ENCODE measurements around the gene SREBF1. TPM values are rescaled to one million over a fixed set of nuclear protein-coding genes. Genes with fewer than 3 reads are reported as not detected.

The SREBF1 gene
- total and polyA plus RNA-seq, 2 experiments from 2014 or later: 39.6 to 85.3 TPM

DNA sequence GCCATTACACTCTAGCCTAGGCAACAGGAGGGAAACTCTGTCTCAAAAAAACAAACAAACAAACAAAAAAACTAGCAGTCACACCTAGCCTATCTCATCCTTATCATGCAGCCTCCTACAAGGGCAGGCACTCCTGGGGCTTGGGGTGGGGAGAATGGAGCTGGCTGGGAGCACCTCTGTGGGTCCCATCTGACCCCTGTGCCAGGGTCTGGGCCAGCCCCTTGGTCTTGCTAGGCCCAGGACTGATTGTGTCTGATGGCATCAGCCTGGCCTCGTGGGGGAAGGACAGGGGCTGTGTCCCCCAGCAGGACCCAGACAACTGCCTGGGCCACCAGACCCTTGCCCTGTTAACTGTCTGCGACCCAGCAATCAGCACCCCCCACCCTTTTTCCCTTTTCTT lies 49.8 kb downstream of the SREBF1 start:
- DNase-seq (ENCODE audit: low spot score) (no peak), ATAC-seq (no peak)
- Mint-ChIP-seq H3K9me3 (no peaks in the 10 kb centered on the region), H3K4me1 (peaks cover 58% of the 10 kb centered on the region), H3K27me3 (ENCODE audit: insufficient read depth, low read depth, poor library complexity) (peaks cover 45% of the 10 kb centered on the region), H3K4me3 (no peak overlapping the region), H3K36me3 (ENCODE audit: low read depth) (no peaks in the 10 kb centered on the region), H3K27ac (no peak overlapping the region)
- Histone ChIP-seq H3K27me3 (ENCODE audit: insufficient read depth) (peaks cover 49% of the 10 kb centered on the region), H3K9me2 (ENCODE audit: insufficient read depth) (no peaks in the 10 kb centered on the region), H3F3A (replicated peaks; ENCODE audit: low read depth) (0 out of 2 replicates have a peak, but pooled peaks cover 15% of the 10 kb centered on the region), H3K27ac (ENCODE audit: low read depth) (no peak overlapping the region), H4K20me1 (replicated peaks; ENCODE audit: insufficient read depth) (no peaks in the 10 kb centered on the region), H3K36me3 (ENCODE audit: insufficient read depth) (no peaks in the 10 kb centered on the region), H3K4me1 (ENCODE audit: insufficient read depth) (peaks cover 30% of the 10 kb centered on the region), H3K4me3 (no peak overlapping the region), H3K79me2 (replicated peaks; ENCODE audit: insufficient read depth) (no peaks in the 10 kb centered on the region), H3K4me2 (no peak overlapping the region), H2AFZ (no peak overlapping the region)
- TF ChIP-seq ZNF331 (CRISPR knock-in tag; IDR thresholded peaks at IDR 0.05; ENCODE audit: low read depth) (no peak), ETS1 (IDR thresholded peaks at IDR 0.05) (no peak), ZNF114 (CRISPR knock-in tag; IDR thresholded peaks at IDR 0.05) (no peak)
- TF ChIP-seq, protein P1, sequence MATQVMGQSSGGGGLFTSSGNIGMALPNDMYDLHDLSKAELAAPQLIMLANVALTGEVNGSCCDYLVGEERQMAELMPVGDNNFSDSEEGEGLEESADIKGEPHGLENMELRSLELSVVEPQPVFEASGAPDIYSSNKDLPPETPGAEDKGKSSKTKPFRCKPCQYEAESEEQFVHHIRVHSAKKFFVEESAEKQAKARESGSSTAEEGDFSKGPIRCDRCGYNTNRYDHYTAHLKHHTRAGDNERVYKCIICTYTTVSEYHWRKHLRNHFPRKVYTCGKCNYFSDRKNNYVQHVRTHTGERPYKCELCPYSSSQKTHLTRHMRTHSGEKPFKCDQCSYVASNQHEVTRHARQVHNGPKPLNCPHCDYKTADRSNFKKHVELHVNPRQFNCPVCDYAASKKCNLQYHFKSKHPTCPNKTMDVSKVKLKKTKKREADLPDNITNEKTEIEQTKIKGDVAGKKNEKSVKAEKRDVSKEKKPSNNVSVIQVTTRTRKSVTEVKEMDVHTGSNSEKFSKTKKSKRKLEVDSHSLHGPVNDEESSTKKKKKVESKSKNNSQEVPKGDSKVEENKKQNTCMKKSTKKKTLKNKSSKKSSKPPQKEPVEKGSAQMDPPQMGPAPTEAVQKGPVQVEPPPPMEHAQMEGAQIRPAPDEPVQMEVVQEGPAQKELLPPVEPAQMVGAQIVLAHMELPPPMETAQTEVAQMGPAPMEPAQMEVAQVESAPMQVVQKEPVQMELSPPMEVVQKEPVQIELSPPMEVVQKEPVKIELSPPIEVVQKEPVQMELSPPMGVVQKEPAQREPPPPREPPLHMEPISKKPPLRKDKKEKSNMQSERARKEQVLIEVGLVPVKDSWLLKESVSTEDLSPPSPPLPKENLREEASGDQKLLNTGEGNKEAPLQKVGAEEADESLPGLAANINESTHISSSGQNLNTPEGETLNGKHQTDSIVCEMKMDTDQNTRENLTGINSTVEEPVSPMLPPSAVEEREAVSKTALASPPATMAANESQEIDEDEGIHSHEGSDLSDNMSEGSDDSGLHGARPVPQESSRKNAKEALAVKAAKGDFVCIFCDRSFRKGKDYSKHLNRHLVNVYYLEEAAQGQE (IDR thresholded peaks at IDR 0.05; ENCODE audit: unreplicated experiment): no peak

DNA sequence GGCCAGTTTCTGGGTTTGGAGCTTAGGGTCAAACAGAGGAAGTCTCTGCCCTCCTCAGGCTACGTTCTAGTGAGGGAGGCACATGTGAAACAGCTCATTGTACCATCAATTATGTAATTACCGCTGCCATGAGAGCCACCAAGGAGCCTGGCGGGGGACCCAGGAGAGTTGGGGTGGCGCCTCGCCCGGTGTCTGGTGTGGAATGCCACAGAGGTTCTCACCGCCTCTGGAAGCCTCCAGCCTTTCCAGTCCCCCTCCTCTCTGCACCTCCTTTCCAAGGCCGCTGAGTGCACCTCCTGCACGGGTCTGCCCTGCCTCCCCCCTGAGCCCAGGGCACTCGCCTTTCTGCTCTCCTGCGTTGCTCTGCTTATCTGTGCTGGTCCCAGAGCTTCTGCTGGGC lies 51.4 kb downstream of the SREBF1 start:
- H3K79me2 ChIP-seq (replicated peaks; ENCODE audit: insufficient read depth): no peaks in the 10 kb centered on the region
- peaks cover 20% of the 10 kb centered on the region; the same call in 1 of the 2 replicates for H3F3A ChIP-seq (replicated peaks; ENCODE audit: low read depth)
- Mint-ChIP-seq H3K4me1 (peaks cover 52% of the 10 kb centered on the region), H3K27ac (no peak overlapping the region), H3K27me3 (ENCODE audit: insufficient read depth, low read depth, poor library complexity) (peaks cover 45% of the 10 kb centered on the region), H3K9me3 (no peaks in the 10 kb centered on the region), H3K36me3 (ENCODE audit: low read depth) (no peaks in the 10 kb centered on the region), H3K4me3 (peak overlapping the region; percentile 77; the same call in 1 of the 3 replicates)
- H3K36me3 ChIP-seq (ENCODE audit: insufficient read depth): no peaks in the 10 kb centered on the region
- H3K4me1 ChIP-seq (ENCODE audit: insufficient read depth): peaks cover 30% of the 10 kb centered on the region
- DNase-seq (ENCODE audit: low spot score) (no peak), ATAC-seq (no peak)
- no peak overlapping the region for H2AFZ ChIP-seq
- H4K20me1 ChIP-seq (replicated peaks; ENCODE audit: insufficient read depth): no peaks in the 10 kb centered on the region
- peaks cover 49% of the 10 kb centered on the region for H3K27me3 ChIP-seq (ENCODE audit: insufficient read depth)
- no peaks in the 10 kb centered on the region for H3K9me2 ChIP-seq (ENCODE audit: insufficient read depth)
- H3K4me2 ChIP-seq: no peak overlapping the region; the same call in 1 of the 2 replicates
- H3K4me3 ChIP-seq: no peak overlapping the region
- no peak overlapping the region for H3K27ac ChIP-seq (ENCODE audit: low read depth)
- TF ChIP-seq CREB1 (CRISPR knock-in tag; IDR thresholded peaks at IDR 0.05; ENCODE audit: low read depth): no peak
- no peak for TF ChIP-seq ZNF331 (CRISPR knock-in tag; IDR thresholded peaks at IDR 0.05; ENCODE audit: low read depth)
- no peak for TF ChIP-seq STAT1 (IDR thresholded peaks at IDR 0.05; ENCODE audit: unreplicated experiment)
- TF ChIP-seq EZH2 (IDR thresholded peaks at IDR 0.05; ENCODE audit: low read depth, unreplicated experiment): no peak
- TF ChIP-seq, protein P2, sequence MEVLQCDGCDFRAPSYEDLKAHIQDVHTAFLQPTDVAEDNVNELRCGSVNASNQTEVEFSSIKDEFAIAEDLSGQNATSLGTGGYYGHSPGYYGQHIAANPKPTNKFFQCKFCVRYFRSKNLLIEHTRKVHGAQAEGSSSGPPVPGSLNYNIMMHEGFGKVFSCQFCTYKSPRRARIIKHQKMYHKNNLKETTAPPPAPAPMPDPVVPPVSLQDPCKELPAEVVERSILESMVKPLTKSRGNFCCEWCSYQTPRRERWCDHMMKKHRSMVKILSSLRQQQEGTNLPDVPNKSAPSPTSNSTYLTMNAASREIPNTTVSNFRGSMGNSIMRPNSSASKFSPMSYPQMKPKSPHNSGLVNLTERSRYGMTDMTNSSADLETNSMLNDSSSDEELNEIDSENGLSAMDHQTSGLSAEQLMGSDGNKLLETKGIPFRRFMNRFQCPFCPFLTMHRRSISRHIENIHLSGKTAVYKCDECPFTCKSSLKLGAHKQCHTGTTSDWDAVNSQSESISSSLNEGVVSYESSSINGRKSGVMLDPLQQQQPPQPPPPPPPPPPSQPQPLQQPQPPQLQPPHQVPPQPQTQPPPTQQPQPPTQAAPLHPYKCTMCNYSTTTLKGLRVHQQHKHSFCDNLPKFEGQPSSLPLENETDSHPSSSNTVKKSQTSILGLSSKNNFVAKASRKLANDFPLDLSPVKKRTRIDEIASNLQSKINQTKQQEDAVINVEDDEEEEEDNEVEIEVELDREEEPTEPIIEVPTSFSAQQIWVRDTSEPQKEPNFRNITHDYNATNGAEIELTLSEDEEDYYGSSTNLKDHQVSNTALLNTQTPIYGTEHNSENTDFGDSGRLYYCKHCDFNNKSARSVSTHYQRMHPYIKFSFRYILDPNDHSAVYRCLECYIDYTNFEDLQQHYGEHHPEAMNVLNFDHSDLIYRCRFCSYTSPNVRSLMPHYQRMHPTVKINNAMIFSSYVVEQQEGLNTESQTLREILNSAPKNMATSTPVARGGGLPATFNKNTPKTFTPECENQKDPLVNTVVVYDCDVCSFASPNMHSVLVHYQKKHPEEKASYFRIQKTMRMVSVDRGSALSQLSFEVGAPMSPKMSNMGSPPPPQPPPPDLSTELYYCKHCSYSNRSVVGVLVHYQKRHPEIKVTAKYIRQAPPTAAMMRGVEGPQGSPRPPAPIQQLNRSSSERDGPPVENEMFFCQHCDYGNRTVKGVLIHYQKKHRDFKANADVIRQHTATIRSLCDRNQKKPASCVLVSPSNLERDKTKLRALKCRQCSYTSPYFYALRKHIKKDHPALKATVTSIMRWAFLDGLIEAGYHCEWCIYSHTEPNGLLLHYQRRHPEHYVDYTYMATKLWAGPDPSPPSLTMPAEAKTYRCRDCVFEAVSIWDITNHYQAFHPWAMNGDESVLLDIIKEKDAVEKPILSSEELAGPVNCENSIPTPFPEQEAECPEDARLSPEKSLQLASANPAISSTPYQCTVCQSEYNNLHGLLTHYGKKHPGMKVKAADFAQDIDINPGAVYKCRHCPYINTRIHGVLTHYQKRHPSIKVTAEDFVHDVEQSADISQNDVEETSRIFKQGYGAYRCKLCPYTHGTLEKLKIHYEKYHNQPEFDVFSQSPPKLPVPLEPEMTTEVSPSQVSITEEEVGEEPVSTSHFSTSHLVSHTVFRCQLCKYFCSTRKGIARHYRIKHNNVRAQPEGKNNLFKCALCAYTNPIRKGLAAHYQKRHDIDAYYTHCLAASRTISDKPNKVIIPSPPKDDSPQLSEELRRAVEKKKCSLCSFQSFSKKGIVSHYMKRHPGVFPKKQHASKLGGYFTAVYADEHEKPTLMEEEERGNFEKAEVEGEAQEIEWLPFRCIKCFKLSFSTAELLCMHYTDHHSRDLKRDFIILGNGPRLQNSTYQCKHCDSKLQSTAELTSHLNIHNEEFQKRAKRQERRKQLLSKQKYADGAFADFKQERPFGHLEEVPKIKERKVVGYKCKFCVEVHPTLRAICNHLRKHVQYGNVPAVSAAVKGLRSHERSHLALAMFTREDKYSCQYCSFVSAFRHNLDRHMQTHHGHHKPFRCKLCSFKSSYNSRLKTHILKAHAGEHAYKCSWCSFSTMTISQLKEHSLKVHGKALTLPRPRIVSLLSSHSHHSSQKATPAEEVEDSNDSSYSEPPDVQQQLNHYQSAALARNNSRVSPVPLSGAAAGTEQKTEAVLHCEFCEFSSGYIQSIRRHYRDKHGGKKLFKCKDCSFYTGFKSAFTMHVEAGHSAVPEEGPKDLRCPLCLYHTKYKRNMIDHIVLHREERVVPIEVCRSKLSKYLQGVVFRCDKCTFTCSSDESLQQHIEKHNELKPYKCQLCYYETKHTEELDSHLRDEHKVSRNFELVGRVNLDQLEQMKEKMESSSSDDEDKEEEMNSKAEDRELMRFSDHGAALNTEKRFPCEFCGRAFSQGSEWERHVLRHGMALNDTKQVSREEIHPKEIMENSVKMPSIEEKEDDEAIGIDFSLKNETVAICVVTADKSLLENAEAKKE (CRISPR knock-in tag; IDR thresholded peaks at IDR 0.05): no peak
- no peak for TF ChIP-seq NANOG (IDR thresholded peaks at IDR 0.05; ENCODE audit: borderline replicate concordance)
- TF ChIP-seq EZH2phosphoT487 (IDR thresholded peaks at IDR 0.05; ENCODE audit: unreplicated experiment): no peak
- no peak for TF ChIP-seq ETS1 (IDR thresholded peaks at IDR 0.05)
